Activated CD8-positive, alpha-beta T cell treated with anti-CD3 and anti-CD28 coated beads for 36 hours (primary cell): ENCODE results near the gene CLEC20A. TPM values are rescaled to one million over a fixed set of nuclear protein-coding genes. Genes with fewer than 3 reads are reported as not detected.

ENCODE experiments used
- ATAC-seq: fragments of 200-7000 bp; cut with Tn5 transposase; one replicate; pipeline ENCODE4 v1.10.0; 2021; ENCODE audit warnings: mild to moderate bottlenecking, moderate library complexity
- CTCF ChIA-PET: fragments of 350-600 bp; sonication (Branson Sonifier 250); formaldehyde crosslinking; loops from one replicate; lab custom pipeline; 2021; ENCODE audit warnings: antibody characterized with exemption; lab: Charles Lee
- POLR2A ChIA-PET: fragments of 350-600 bp; sonication (Branson Sonifier 250); formaldehyde crosslinking; loops from one replicate; lab custom pipeline; 2021; ENCODE audit warnings: antibody characterized with exemption; lab: Charles Lee
- DNase-seq: peaks from one replicate; pipeline ENCODE4 v3.0.0-alpha.2; 2020
- H3K27ac Mint-ChIP-seq: one replicate; pipeline ENCODE4 v1.8.0; 2021; ENCODE audit warnings: mild to moderate bottlenecking, mixed read lengths
- H3K27me3 Mint-ChIP-seq: one replicate; pipeline ENCODE4 v1.8.0; 2021; ENCODE audit warnings: mixed read lengths
- H3K36me3 Mint-ChIP-seq: one replicate; pipeline ENCODE4 v1.8.0; 2021; ENCODE audit warnings: low read depth, mixed read lengths
- H3K4me1 Mint-ChIP-seq: one replicate; pipeline ENCODE4 v1.8.0; 2021; ENCODE audit warnings: low read depth, mixed read lengths
- H3K4me3 Mint-ChIP-seq: one replicate; pipeline ENCODE4 v1.8.0; 2021; ENCODE audit warnings: mild to moderate bottlenecking, moderate library complexity, mixed read lengths
- H3K9me3 Mint-ChIP-seq: one replicate; pipeline ENCODE4 v1.8.0; 2021; ENCODE audit warnings: mixed read lengths
- intact Hi-C: fragments of 100-400 bp; cut with micrococcal nuclease; formaldehyde crosslinking; loops from one replicate; pipeline ENCODE4 v1.10.0; 2022
- total RNA-seq, 2 experiments: library from RNA; stranded (reverse); gene quantifications; one replicate each; pipeline ENCODE4 v1.2.3, GENCODE V29; 2021
- TF ChIP-seq, protein P1 (sequence below): fragments of 200-600 bp; IDR thresholded peaks from one replicate; pipeline ENCODE4 v1.8.0; 2022; ENCODE audit warnings: antibody characterized with exemption, mild to moderate bottlenecking

The CLEC20A gene
- total RNA-seq, 2 experiments from 2014 or later: not detected

DNA sequence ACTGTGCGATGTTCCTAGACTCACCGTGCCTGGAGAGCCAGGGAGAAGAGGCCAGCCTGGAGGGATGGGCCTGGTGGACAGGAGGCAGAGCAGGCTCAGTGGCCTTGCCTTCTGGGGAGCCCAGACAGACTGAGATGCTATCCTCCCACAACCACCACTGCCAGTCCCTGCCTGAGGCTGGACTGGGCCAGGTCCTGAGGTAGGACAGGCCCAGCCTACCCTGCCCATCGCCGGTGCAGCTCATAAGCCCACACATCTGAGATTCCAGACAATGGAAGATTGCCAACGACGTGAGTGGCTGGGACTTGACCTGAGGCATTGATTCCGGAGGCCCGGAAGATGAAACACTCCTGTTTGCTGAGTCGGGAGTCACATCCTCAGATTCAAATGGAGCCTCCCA is 5.8 kb downstream of the CLEC20A start:
- no peaks in the 10 kb centered on the region for H3K4me1 Mint-ChIP-seq
- no peak overlapping the region for H3K27ac Mint-ChIP-seq
- H3K4me3 Mint-ChIP-seq: no peak overlapping the region
- ChIA-PET POLR2A (no interaction called here), CTCF (interaction anchor here (3.1 kb wide), 1 partner anchor 11 kb away, joined by 11 read pairs; no protein-coding TSS in a partner anchor)
- ATAC-seq (no peak), DNase-seq (no peak)
- H3K9me3 Mint-ChIP-seq: no peaks in the 10 kb centered on the region
- no peaks in the 10 kb centered on the region for H3K36me3 Mint-ChIP-seq
- intact Hi-C loops: no loop called here
- H3K27me3 Mint-ChIP-seq: peaks cover 6% of the 10 kb centered on the region
- TF ChIP-seq, protein P1, sequence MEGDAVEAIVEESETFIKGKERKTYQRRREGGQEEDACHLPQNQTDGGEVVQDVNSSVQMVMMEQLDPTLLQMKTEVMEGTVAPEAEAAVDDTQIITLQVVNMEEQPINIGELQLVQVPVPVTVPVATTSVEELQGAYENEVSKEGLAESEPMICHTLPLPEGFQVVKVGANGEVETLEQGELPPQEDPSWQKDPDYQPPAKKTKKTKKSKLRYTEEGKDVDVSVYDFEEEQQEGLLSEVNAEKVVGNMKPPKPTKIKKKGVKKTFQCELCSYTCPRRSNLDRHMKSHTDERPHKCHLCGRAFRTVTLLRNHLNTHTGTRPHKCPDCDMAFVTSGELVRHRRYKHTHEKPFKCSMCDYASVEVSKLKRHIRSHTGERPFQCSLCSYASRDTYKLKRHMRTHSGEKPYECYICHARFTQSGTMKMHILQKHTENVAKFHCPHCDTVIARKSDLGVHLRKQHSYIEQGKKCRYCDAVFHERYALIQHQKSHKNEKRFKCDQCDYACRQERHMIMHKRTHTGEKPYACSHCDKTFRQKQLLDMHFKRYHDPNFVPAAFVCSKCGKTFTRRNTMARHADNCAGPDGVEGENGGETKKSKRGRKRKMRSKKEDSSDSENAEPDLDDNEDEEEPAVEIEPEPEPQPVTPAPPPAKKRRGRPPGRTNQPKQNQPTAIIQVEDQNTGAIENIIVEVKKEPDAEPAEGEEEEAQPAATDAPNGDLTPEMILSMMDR: no peak

- Mint-ChIP-seq H3K27me3 (peaks cover 6% of the 10 kb centered on the region), H3K36me3 (no peaks in the 10 kb centered on the region), H3K27ac (no peak overlapping the region), H3K4me1 (no peaks in the 10 kb centered on the region), H3K9me3 (no peaks in the 10 kb centered on the region), H3K4me3 (no peak overlapping the region)
- TF ChIP-seq, protein P1: no peak
- ChIA-PET CTCF (no interaction called here), POLR2A (no interaction called here)
- no peak for DNase-seq
- intact Hi-C loops: no loop called here
- no peak for ATAC-seq
Observed at GRCh38 chr1:178490136-178490535, 6.6 kb downstream of the CLEC20A start.

DNA sequence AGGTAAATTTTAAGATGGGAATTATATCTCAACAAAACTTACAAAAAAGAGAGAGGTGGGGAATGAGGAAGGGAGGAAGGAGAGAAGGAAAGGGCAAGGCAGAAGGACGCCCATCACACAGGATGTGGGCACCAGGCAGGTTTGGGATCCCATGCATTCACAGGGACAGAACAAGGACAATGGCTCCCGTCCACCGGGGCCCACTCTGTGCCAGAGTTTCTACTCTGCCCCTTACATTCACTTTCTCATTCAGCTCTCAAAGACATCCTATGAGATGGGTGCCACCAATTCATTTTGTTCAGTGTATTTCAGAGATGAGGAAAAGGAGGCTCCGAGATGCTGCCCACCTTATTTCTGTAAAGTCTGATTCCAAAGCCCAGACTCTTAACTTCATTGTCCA is 7.4 kb downstream of the CLEC20A start:
- no peaks in the 10 kb centered on the region for H3K36me3 Mint-ChIP-seq
- no peak overlapping the region for H3K4me3 Mint-ChIP-seq
- TF ChIP-seq, protein P1: no peak
- no peak for DNase-seq
- intact Hi-C loops: no loop called here
- no peak overlapping the region for H3K27ac Mint-ChIP-seq
- ChIA-PET POLR2A (no interaction called here), CTCF (no interaction called here)
- peaks cover 6% of the 10 kb centered on the region for H3K27me3 Mint-ChIP-seq
- no peaks in the 10 kb centered on the region for H3K4me1 Mint-ChIP-seq
- ATAC-seq: no peak
- no peaks in the 10 kb centered on the region for H3K9me3 Mint-ChIP-seq

GRCh38 chr1:178488393-178488792 is 8.4 kb downstream of the CLEC20A start:
- ATAC-seq (no peak), DNase-seq (no peak)
- Mint-ChIP-seq H3K9me3 (no peaks in the 10 kb centered on the region), H3K27me3 (peaks cover 6% of the 10 kb centered on the region), H3K36me3 (no peaks in the 10 kb centered on the region), H3K27ac (no peak overlapping the region), H3K4me1 (no peaks in the 10 kb centered on the region), H3K4me3 (no peak overlapping the region)
- TF ChIP-seq, protein P1: no peak
- intact Hi-C loops: no loop called here
- ChIA-PET POLR2A (no interaction called here), CTCF (interaction anchor here (1.3 kb wide), 1 partner anchor 12 kb away, joined by 6 read pairs; no protein-coding TSS in a partner anchor)

- ChIA-PET POLR2A (no interaction called here), CTCF (interaction anchor here (1.3 kb wide), 1 partner anchor 14 kb away, joined by 6 read pairs; no protein-coding TSS in a partner anchor)
- intact Hi-C loops: no loop called here
- peaks cover 6% of the 10 kb centered on the region for H3K27me3 Mint-ChIP-seq
- TF ChIP-seq, protein P1: no peak
- no peak overlapping the region for H3K4me3 Mint-ChIP-seq
- no peaks in the 10 kb centered on the region for H3K36me3 Mint-ChIP-seq
- H3K9me3 Mint-ChIP-seq: no peaks in the 10 kb centered on the region
- H3K4me1 Mint-ChIP-seq: no peaks in the 10 kb centered on the region
- H3K27ac Mint-ChIP-seq: no peak overlapping the region
- no peak for DNase-seq
- no peak for ATAC-seq
Observed at GRCh38 chr1:178487070-178487615, 9.6 kb downstream of the CLEC20A start.
